B cell (primary cell): Measurements from ENCODE around the gene CNOT8. TPM values are rescaled to one million over a fixed set of nuclear protein-coding genes. Genes with fewer than 3 reads are reported as not detected.

ENCODE experiments used
- ATAC-seq: fragments of 200-7000 bp; cut with Tn5 transposase; one replicate; pipeline ENCODE4 v1.10.0; 2021; ENCODE audit warnings: low read depth, mild to moderate bottlenecking, moderate number of reproducible peaks, moderate library complexity
- CTCF ChIA-PET: fragments of 350-600 bp; sonication (Branson Sonifier 250); formaldehyde crosslinking; loops from one replicate; lab custom pipeline; 2021; ENCODE audit warnings: antibody characterized with exemption, inconsistent platforms; lab: Charles Lee
- POLR2A ChIA-PET: fragments of 350-600 bp; sonication (Branson Sonifier 250); formaldehyde crosslinking; loops from one replicate; lab custom pipeline; 2021; ENCODE audit warnings: antibody characterized with exemption; lab: Charles Lee
- DNase-seq: peaks from one replicate; pipeline ENCODE4 v3.0.0; 2013
- H2AFZ ChIP-seq: 2 replicates; pipeline ENCODE4 v1.6.1; 2012; ENCODE audit warnings: mild to moderate bottlenecking, low read depth, low read length; ENCODE audit not compliant: insufficient read depth, poor library complexity, severe bottlenecking
- H3K27ac ChIP-seq, 2 donors: 1 replicate in 1 of 2; 2 replicates in 1 of 2; pipeline ENCODE4 v1.5.1; 2012 to 2013; ENCODE audit warnings: low read length in 2 of 2, mild to moderate bottlenecking in 2 of 2, moderate library complexity in 1 of 2
- H3K27me3 ChIP-seq, 4 experiments: fragments of 200-600 bp in 1 of 4; sonication (generic) in 1 of 4; replicated peaks in 1 of 4; 1 replicate in 2 of 4; 2 replicates in 2 of 4; pipeline versions ENCODE4 v1.6.1 to v1.7.0; 2013 to 2016; ENCODE audit warnings: low read length in 3 of 4, mild to moderate bottlenecking in 2 of 4, mixed read lengths in 1 of 4, moderate library complexity in 1 of 4; ENCODE audit not compliant: insufficient read depth in 4 of 4, control insufficient read depth in 3 of 4; ENCODE audit errors: control extremely low read depth in 1 of 4
- H3K36me3 ChIP-seq, 2 experiments: replicated peaks in 1 of 2; 1 replicate in 1 of 2; 2 replicates in 1 of 2; pipeline versions ENCODE4 v1.6.1 to v1.7.1; 2013; ENCODE audit warnings: low read length in 1 of 2; ENCODE audit not compliant: insufficient read depth in 2 of 2, control insufficient read depth in 1 of 2; ENCODE audit errors: control extremely low read depth in 1 of 2, extremely low read depth in 1 of 2
- H3K4me1 ChIP-seq, 2 donors: fragments of 200-600 bp in 1 of 2; sonication (generic) in 1 of 2; 1 replicate in 1 of 2; 2 replicates in 1 of 2; pipeline versions ENCODE4 v1.5.1 to v1.6.1; 2013 to 2017; ENCODE audit warnings: low read length in 2 of 2; ENCODE audit not compliant: control insufficient read depth in 2 of 2, insufficient read depth in 2 of 2
- H3K4me2 ChIP-seq: replicated peaks from 2 replicates; pipeline ENCODE3; 2012; ENCODE audit warnings: mild to moderate bottlenecking, low read depth, low read length; ENCODE audit not compliant: poor library complexity, severe bottlenecking
- H3K4me3 ChIP-seq, 5 experiments: fragments of 200-600 bp in 1 of 5; sonication (generic) in 1 of 5; 1 replicate in 3 of 5; 2 replicates in 2 of 5; pipeline versions ENCODE4 v1.5.1 to v1.7.0; 2011 to 2016; ENCODE audit warnings: low read length in 4 of 5, mild to moderate bottlenecking in 4 of 5, low read depth in 2 of 5, control low read depth in 1 of 5, moderate library complexity in 1 of 5; ENCODE audit not compliant: insufficient read depth in 1 of 5; ENCODE audit errors: control extremely low read depth in 1 of 5, extremely low read depth in 1 of 5
- H3K79me2 ChIP-seq: fragments of 200-600 bp; sonication (generic); one replicate; pipeline ENCODE4 v1.6.0; 2016; ENCODE audit warnings: low read length; ENCODE audit not compliant: control insufficient read depth, insufficient read depth
- H3K9ac ChIP-seq: fragments of 200-600 bp; sonication (generic); 2 replicates; pipeline ENCODE4 v1.6.1; 2017; ENCODE audit warnings: mild to moderate bottlenecking, low read length, moderate library complexity
- H3K9me3 ChIP-seq, 3 donors: one replicate each; pipeline versions ENCODE4 v1.6.1 to v1.7.1; 2013; ENCODE audit warnings: low read length in 2 of 3; ENCODE audit not compliant: control insufficient read depth in 2 of 3, insufficient read depth in 1 of 3; ENCODE audit errors: control extremely low read depth in 1 of 3
- H4K20me1 ChIP-seq: 2 replicates; pipeline ENCODE4 v1.6.0; 2012; ENCODE audit warnings: mild to moderate bottlenecking, low read length; ENCODE audit not compliant: insufficient read depth, control insufficient read depth, poor library complexity, severe bottlenecking
- H3K27ac Mint-ChIP-seq: one replicate; pipeline ENCODE4 v1.8.0; 2021; ENCODE audit warnings: mixed read lengths
- H3K27me3 Mint-ChIP-seq: one replicate; pipeline ENCODE4 v1.8.0; 2021; ENCODE audit warnings: mixed read lengths
- H3K4me1 Mint-ChIP-seq: one replicate; pipeline ENCODE4 v1.8.0; 2021; ENCODE audit warnings: mixed read lengths
- H3K4me3 Mint-ChIP-seq: one replicate; pipeline ENCODE4 v1.8.0; 2021; ENCODE audit warnings: mixed read lengths
- H3K9me3 Mint-ChIP-seq: one replicate; pipeline ENCODE4 v1.8.0; 2022; ENCODE audit warnings: mixed read lengths; ENCODE audit not compliant: insufficient read depth
- CTCF ChIP-seq: fragments of 200-600 bp; IDR thresholded peaks from one replicate; pipeline ENCODE4 v1.8.0; 2022; ENCODE audit warnings: antibody characterized with exemption, mild to moderate bottlenecking
- EZH2 ChIP-seq: IDR thresholded peaks from 2 replicates; pipeline ENCODE4 v1.6.1; 2012; ENCODE audit warnings: borderline replicate concordance, low read depth, mild to moderate bottlenecking, moderate library complexity, low read length; ENCODE audit not compliant: insufficient read depth, poor library complexity, severe bottlenecking
- WGBS: methylation state at CpG from one replicate; pipeline ENCODE4 v1.1.5; 2013; ENCODE audit warnings: missing lambda C conversion rate; ENCODE audit not compliant: insufficient coverage; 5-methylcytosine and 5-hydroxymethylcytosine counted together
- intact Hi-C: fragments of 100-400 bp; cut with micrococcal nuclease; formaldehyde crosslinking; loops from one replicate; pipeline ENCODE4 v1.10.0; 2022
- polyA plus RNA-seq: library from polyadenylated mRNA; depleted of rRNA; stranded (reverse); fragments of >200 nt; gene quantifications from 2 replicates; pipeline ENCODE4 v1.2.3, GENCODE V29; 2012
- total RNA-seq, 2 donors: library from RNA; stranded (reverse); fragments of 120-200 nt in 1 of 2; gene quantifications; 1 replicate in 1 of 2; 2 replicates in 1 of 2; pipeline versions ENCODE4 v1.2.3 to v1.2.4, GENCODE V29; 2013 to 2022

The CNOT8 gene
- total and polyA plus RNA-seq, 2 donors (not counting 1 experiment from before 2014, with no cell fraction given), result 58.5 to 78.6 TPM

DNA sequence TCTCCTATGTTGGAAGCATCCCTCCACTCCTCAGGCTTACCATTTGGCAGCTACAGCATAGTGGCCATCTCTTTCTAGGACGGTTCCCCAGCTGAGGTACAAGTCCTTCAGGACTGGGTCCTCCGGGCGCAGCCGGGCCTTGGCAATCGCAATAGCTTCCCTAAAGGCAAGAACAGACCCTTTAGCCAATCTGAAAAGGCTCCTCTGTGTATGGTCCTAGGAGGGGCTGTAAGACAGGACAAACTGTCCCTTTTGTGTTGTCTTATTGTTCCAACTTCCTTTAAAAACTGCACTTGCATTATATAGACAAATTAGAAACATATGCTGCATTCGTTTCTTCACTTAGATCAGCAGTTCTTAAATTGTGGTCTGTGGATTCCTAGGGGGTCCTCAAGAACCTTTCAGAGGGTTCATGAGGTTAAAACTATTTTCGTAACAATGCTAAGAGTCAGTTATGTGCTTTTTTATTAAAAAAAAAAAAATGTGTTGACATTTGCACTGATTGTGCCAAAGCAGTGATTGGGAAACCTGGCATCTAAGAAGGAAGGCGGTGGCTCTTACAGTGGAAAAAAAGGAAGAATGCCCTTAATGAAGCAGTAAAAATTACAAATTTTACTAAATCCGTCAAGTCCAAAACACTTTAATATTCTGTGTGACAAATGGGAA lies 40.9 kb downstream of the CNOT8 start:
- Mint-ChIP-seq H3K4me1 (no peaks in the 10 kb centered on the region), H3K9me3 (no peaks in the 10 kb centered on the region), H3K4me3 (no peak overlapping the region), H3K27me3 (no peaks in the 10 kb centered on the region), H3K27ac (no peak overlapping the region)
- no peak overlapping the region for H2AFZ ChIP-seq
- no peak overlapping the region for H3K4me2 ChIP-seq
- DNase-seq (no peak), ATAC-seq (no peak)
- intact Hi-C loops, result no loop called here
- WGBS, result 100% methylated on average over 3 of the region's 9 CpGs
- no peaks in the 10 kb centered on the region for H3K27me3 ChIP-seq
- no peaks in the 10 kb centered on the region for H3K9me3 ChIP-seq
- TF ChIP-seq CTCF, result no peak
- TF ChIP-seq EZH2, result no peak
- no peak overlapping the region for H3K27ac ChIP-seq
- H3K4me3 ChIP-seq, result no peak overlapping the region
- no peak overlapping the region for H3K9ac ChIP-seq
- H3K36me3 ChIP-seq, result peaks cover 18 to 73% of the 10 kb centered on the region in 2 experiments
- no peaks in the 10 kb centered on the region for H3K4me1 ChIP-seq
- no peaks in the 10 kb centered on the region for H3K79me2 ChIP-seq
- CTCF ChIA-PET, result no interaction called here
- H4K20me1 ChIP-seq, result no peaks in the 10 kb centered on the region
- POLR2A ChIA-PET, result no interaction called here

DNA sequence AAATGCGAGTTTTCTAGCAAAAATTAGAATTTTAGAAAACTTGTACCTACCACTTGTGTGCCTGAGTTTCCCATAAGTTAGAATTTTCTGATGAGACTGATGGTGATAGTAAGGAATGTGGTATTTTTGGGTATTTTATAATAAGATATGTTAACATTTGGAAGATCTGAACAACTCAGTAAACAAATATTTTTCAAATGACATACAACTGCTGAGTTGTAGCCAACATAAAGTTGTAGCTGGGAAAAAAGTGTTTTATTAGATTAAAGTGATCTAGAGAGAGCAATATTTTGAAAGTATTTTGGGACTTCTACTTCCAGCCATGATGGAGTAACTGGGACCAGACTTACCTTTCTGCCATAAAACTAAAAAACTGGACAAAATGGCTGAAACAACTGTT lies 41.6 kb downstream of the CNOT8 start:
- no peaks in the 10 kb centered on the region for H3K9me3 ChIP-seq
- no peak overlapping the region for H2AFZ ChIP-seq
- H3K27me3 ChIP-seq, result no peaks in the 10 kb centered on the region
- no peaks in the 10 kb centered on the region for H3K79me2 ChIP-seq
- H3K4me3 ChIP-seq, result no peak overlapping the region
- H3K4me3 Mint-ChIP-seq, result no peak overlapping the region
- no peak overlapping the region for H3K27ac ChIP-seq
- no peaks in the 10 kb centered on the region for H3K27me3 Mint-ChIP-seq
- CTCF ChIA-PET, result no interaction called here
- no peaks in the 10 kb centered on the region for H3K4me1 ChIP-seq
- intact Hi-C loops, result no loop called here
- H3K9me3 Mint-ChIP-seq, result no peaks in the 10 kb centered on the region
- H3K4me1 Mint-ChIP-seq, result no peaks in the 10 kb centered on the region
- no peak for TF ChIP-seq CTCF
- TF ChIP-seq EZH2, result no peak
- no peak for DNase-seq
- ATAC-seq, result no peak
- no peak overlapping the region for H3K4me2 ChIP-seq
- no peak overlapping the region for H3K27ac Mint-ChIP-seq
- no peak overlapping the region for H3K9ac ChIP-seq
- H4K20me1 ChIP-seq, result no peaks in the 10 kb centered on the region
- POLR2A ChIA-PET, result no interaction called here
- WGBS, result no CpG with 5 or more reads among the region's 1 CpG
- H3K36me3 ChIP-seq, result peaks cover 18 to 76% of the 10 kb centered on the region in 2 experiments
